Endodermal cell (in vitro differentiated cells): ENCODE results near the gene AIF1. TPM values are rescaled to one million over a fixed set of nuclear protein-coding genes. Genes with fewer than 3 reads are reported as not detected.

ENCODE experiments used
- DNase-seq: peaks from one replicate; pipeline ENCODE4 v3.0.0-alpha.2; 2017
- H3K27ac ChIP-seq: 2 replicates; pipeline ENCODE4 v1.5.1; 2013; ENCODE audit warnings: mild to moderate bottlenecking, low read depth, low read length, moderate library complexity
- H3K27me3 ChIP-seq: 2 replicates; pipeline ENCODE4 v1.6.1; 2013; ENCODE audit warnings: mild to moderate bottlenecking, low read length, moderate library complexity; ENCODE audit not compliant: insufficient read depth, control insufficient read depth, poor library complexity, severe bottlenecking
- H3K36me3 ChIP-seq: 2 replicates; pipeline ENCODE4 v1.7.0; 2013; ENCODE audit warnings: mild to moderate bottlenecking, low read length, moderate library complexity; ENCODE audit not compliant: control insufficient read depth, insufficient read depth
- H3K4me1 ChIP-seq: one replicate; pipeline ENCODE4 v1.7.0; 2013; ENCODE audit warnings: low read length; ENCODE audit not compliant: control insufficient read depth, insufficient read depth
- H3K4me3 ChIP-seq: 2 replicates; pipeline ENCODE4 v1.5.1; 2013; ENCODE audit warnings: mild to moderate bottlenecking, low read length, moderate library complexity
- H3K9ac ChIP-seq: 2 replicates; pipeline ENCODE4 v1.6.1; 2013; ENCODE audit warnings: mild to moderate bottlenecking, low read length, moderate library complexity; ENCODE audit not compliant: poor library complexity, severe bottlenecking; ENCODE audit errors: extremely low read depth
- H3K9me3 ChIP-seq: 2 replicates; pipeline ENCODE4 v1.6.1; 2013; ENCODE audit warnings: mild to moderate bottlenecking, low read length, moderate library complexity; ENCODE audit not compliant: control insufficient read depth
- H3K27ac Mint-ChIP-seq: 2 replicates; pipeline ENCODE4 v1.8.0; 2020; ENCODE audit warnings: mixed read lengths
- H3K27me3 Mint-ChIP-seq: 2 replicates; pipeline ENCODE4 v1.8.0; 2021; ENCODE audit warnings: mild to moderate bottlenecking, mixed read lengths; ENCODE audit not compliant: insufficient read depth
- H3K36me3 Mint-ChIP-seq: 2 replicates; pipeline ENCODE4 v1.8.0; 2020; ENCODE audit warnings: low read depth, mixed read lengths
- H3K4me1 Mint-ChIP-seq: 2 replicates; pipeline ENCODE4 v1.8.0; 2020; ENCODE audit warnings: mixed read lengths
- H3K4me3 Mint-ChIP-seq: 2 replicates; pipeline ENCODE4 v1.8.0; 2020; ENCODE audit warnings: mild to moderate bottlenecking, moderate library complexity, mixed read lengths
- H3K9me3 Mint-ChIP-seq: 2 replicates; pipeline ENCODE4 v1.8.0; 2020; ENCODE audit warnings: mild to moderate bottlenecking, mixed read lengths
- WGBS, 2 experiments: methylation state at CpG; one replicate each; pipeline versions ENCODE4 v1.1.5 to v1.1.7; 2013; ENCODE audit warnings: missing lambda C conversion rate in 2 of 2, mixed read lengths in 1 of 2; ENCODE audit not compliant: insufficient coverage in 1 of 2, insufficient read length in 1 of 2; 5-methylcytosine and 5-hydroxymethylcytosine counted together
- total RNA-seq, 2 donors: library from RNA; stranded (reverse); fragmentation: NEBNext Ultra II Directional in 1 of 2; extraction: Animal tissue kit (Norgen Biotek cat#: 25700) in 1 of 2; gene quantifications; 2 replicates in 1 of 2; 3 replicates in 1 of 2; pipeline ENCODE4 v1.2.1, GENCODE V29; 2021
- TF ChIP-seq, protein P1 (sequence below): fragments of 200-600 bp; sonication (generic); conservative IDR thresholded peaks from 2 replicates; pipeline ENCODE4 v1.5.0; 2021; ENCODE audit warnings: antibody characterized with exemption, mild to moderate bottlenecking

AIF1 gene
- total RNA-seq, 2 donors from 2014 or later = 0.70 to 1.7 TPM

DNA sequence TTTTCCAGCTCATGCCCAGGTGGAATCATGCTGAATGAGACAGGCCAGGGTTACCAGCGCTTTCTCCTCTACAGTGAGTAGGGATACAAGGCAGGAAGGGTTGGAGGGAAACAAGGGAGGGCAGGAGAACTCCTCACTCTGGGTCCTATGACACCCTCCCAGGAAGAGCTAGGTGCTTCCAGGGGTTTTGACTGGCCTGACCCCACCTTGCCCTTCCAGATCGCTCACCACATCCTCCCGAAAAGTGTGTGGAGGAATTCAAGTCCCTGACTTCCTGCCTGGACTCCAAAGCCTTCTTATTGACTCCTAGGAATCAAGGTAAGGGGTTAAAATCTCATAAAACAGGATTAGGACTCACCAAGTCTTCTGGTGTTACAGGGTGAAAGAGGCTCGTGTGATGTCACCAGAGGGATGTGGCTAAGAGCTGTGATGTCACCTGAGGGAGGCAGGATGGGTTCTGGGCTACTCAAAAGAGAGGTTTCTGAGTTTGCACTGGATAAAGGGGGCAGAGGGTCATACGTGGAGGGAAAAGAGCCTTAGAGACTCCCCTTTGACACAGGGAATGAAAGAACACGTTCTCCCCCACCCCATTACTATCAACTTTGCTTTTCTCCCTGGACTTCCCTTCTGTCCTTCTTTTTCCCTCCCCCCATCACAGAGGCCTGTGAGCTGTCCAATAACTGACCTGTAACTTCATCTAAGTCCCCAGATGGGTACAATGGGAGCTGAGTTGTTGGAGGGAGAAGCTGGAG is 42.5 kb downstream of the AIF1 start:
- Histone ChIP-seq H3K9ac (no peak overlapping the region), H3K27me3 (no peaks in the 10 kb centered on the region), H3K36me3 (peaks cover 11% of the 10 kb centered on the region), H3K4me1 (peaks cover 8% of the 10 kb centered on the region), H3K4me3 (no peak overlapping the region), H3K27ac (no peak overlapping the region), H3K9me3 (no peaks in the 10 kb centered on the region)
- no peak overlapping the region for H3K4me3 Mint-ChIP-seq
- H3K27me3 Mint-ChIP-seq = no peaks in the 10 kb centered on the region
- peak overlapping the region; percentile 52 for H3K27ac Mint-ChIP-seq
- DNase-seq = no peak
- H3K36me3 Mint-ChIP-seq = peaks cover 27% of the 10 kb centered on the region
- H3K4me1 Mint-ChIP-seq = peaks cover 17% of the 10 kb centered on the region
- TF ChIP-seq, protein P1, sequence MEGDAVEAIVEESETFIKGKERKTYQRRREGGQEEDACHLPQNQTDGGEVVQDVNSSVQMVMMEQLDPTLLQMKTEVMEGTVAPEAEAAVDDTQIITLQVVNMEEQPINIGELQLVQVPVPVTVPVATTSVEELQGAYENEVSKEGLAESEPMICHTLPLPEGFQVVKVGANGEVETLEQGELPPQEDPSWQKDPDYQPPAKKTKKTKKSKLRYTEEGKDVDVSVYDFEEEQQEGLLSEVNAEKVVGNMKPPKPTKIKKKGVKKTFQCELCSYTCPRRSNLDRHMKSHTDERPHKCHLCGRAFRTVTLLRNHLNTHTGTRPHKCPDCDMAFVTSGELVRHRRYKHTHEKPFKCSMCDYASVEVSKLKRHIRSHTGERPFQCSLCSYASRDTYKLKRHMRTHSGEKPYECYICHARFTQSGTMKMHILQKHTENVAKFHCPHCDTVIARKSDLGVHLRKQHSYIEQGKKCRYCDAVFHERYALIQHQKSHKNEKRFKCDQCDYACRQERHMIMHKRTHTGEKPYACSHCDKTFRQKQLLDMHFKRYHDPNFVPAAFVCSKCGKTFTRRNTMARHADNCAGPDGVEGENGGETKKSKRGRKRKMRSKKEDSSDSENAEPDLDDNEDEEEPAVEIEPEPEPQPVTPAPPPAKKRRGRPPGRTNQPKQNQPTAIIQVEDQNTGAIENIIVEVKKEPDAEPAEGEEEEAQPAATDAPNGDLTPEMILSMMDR = no peak
- WGBS, 2 experiments = 80 to 96% methylated on average over 4 to 6 of the region's 6 CpGs
- no peaks in the 10 kb centered on the region for H3K9me3 Mint-ChIP-seq

DNA sequence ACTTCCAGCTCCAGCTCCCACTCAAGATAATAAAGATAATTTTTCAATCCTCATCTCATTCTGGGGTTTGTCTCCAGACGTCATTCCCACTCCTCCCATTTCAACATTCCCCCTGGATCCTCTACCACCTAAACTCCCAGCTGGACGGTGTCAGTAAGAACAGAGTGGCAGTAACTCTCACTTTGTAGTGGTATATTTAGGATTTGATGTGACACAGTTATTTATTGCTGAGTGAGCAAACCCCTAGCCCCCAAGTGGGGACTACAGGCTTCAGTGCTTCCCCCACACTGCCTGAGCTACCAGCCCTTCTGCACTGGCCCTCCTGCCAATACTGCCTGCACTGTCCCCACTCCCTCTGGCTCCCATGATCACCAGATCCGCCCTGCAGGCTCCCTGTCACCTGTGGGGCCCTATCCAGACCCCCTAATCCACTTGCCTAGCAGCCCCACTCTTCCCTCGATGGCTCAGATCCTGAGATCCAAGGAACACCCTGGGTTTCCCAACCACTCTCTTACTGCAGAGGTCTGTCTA is 43.2 kb downstream of the AIF1 start:
- 96% methylated on average over 4 of the region's 4 CpGs; no CpG with 5 or more reads in 1 of the 2 experiments for WGBS, 2 experiments
- H3K27ac Mint-ChIP-seq = peak overlapping the region; percentile 52
- DNase-seq = no peak

DNA sequence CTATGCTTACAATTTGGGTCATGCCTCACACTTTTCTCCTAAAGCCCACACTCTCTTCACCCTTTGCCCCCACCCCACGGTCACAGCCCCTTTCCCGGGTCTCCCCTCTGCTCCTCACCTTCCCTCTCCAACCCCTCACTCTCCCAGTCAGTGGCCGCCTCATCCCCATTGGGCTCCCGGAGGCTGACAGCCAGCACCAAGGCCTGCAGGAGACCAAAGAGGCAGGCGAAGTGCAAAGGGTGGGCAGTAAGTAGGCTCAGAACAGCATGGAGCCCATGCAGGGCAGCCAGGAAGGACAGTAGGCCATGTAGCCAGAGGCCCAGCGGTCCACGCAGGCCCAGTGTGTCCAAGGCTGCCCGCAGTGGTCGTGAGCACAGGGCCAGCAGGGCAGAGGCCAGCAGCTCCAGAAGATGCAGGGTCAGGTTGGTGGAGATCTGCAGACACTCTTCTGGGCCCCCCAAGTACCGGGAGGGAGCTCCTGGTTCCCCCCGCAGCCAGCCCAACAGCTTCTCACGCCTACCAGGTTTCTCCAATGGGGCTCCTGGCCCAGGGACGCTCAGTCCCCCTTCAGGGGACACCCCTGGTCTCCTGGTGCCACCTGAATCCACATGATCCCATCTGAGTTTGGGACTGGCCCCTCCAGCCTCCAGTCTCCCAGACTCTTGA is 44.1 kb downstream of the AIF1 start:
- Histone ChIP-seq H3K9me3 (no peaks in the 10 kb centered on the region), H3K9ac (no peak overlapping the region), H3K4me1 (peaks cover 11% of the 10 kb centered on the region), H3K27ac (no peak overlapping the region), H3K27me3 (no peaks in the 10 kb centered on the region), H3K36me3 (peaks cover 21% of the 10 kb centered on the region), H3K4me3 (peak overlapping the region; percentile 99)
- Mint-ChIP-seq H3K27ac (peak overlapping the region; percentile 92), H3K4me1 (peaks cover 27% of the 10 kb centered on the region), H3K4me3 (peak overlapping the region; percentile 83), H3K36me3 (peaks cover 39% of the 10 kb centered on the region), H3K27me3 (no peaks in the 10 kb centered on the region), H3K9me3 (no peaks in the 10 kb centered on the region)
- DNase-seq = no peak
- TF ChIP-seq, protein P1 = no peak
- 93 to 100% methylated on average over 5 to 13 of the region's 13 CpGs for WGBS, 2 experiments

More for the DNA sequence above, 43.2 kb downstream of the AIF1 start:
- H3K4me3 ChIP-seq = no peak overlapping the region
- peaks cover 18% of the 10 kb centered on the region for H3K4me1 Mint-ChIP-seq
- no peaks in the 10 kb centered on the region for H3K27me3 Mint-ChIP-seq
- no peaks in the 10 kb centered on the region for H3K27me3 ChIP-seq
- H3K27ac ChIP-seq = no peak overlapping the region
- H3K9me3 Mint-ChIP-seq = no peaks in the 10 kb centered on the region
- no peaks in the 10 kb centered on the region for H3K9me3 ChIP-seq
- peak overlapping the region; percentile 83 for H3K4me3 Mint-ChIP-seq
- H3K9ac ChIP-seq = no peak overlapping the region
- H3K4me1 ChIP-seq = peaks cover 8% of the 10 kb centered on the region
- peaks cover 16% of the 10 kb centered on the region for H3K36me3 ChIP-seq
- TF ChIP-seq, protein P1 = no peak
- H3K36me3 Mint-ChIP-seq = peaks cover 31% of the 10 kb centered on the region
